Neural cell (in vitro differentiated cells): ENCODE results near the gene DDX39B.

Experiments used
- EP300 ChIP-seq: fragments of 450-650 bp; conservative IDR thresholded peaks from 2 replicates; pipeline ENCODE4 v1.6.1; 2014; ENCODE audit warnings: antibody characterized with exemption, mild to moderate bottlenecking, moderate library complexity; ENCODE audit not compliant: poor library complexity, severe bottlenecking
- POLR2AphosphoS5 ChIP-seq: IDR thresholded peaks from 2 replicates; pipeline ENCODE4 v1.6.1; 2012
- RAD21 ChIP-seq: fragments of 450-650 bp; conservative IDR thresholded peaks from 2 replicates; pipeline ENCODE4 v1.6.1; 2014; ENCODE audit warnings: antibody characterized with exemption, mild to moderate bottlenecking, moderate library complexity
- TF ChIP-seq, protein P1 (sequence below): IDR thresholded peaks from 2 replicates; pipeline ENCODE4 v1.6.1; 2012; ENCODE audit warnings: borderline replicate concordance
- TF ChIP-seq, protein P2 (sequence below): fragments of 450-650 bp; IDR thresholded peaks from 2 replicates; pipeline ENCODE4 v1.5.1; 2014; ENCODE audit warnings: antibody characterized with exemption, mild to moderate bottlenecking, moderate library complexity; ENCODE audit not compliant: poor library complexity, severe bottlenecking

DNA sequence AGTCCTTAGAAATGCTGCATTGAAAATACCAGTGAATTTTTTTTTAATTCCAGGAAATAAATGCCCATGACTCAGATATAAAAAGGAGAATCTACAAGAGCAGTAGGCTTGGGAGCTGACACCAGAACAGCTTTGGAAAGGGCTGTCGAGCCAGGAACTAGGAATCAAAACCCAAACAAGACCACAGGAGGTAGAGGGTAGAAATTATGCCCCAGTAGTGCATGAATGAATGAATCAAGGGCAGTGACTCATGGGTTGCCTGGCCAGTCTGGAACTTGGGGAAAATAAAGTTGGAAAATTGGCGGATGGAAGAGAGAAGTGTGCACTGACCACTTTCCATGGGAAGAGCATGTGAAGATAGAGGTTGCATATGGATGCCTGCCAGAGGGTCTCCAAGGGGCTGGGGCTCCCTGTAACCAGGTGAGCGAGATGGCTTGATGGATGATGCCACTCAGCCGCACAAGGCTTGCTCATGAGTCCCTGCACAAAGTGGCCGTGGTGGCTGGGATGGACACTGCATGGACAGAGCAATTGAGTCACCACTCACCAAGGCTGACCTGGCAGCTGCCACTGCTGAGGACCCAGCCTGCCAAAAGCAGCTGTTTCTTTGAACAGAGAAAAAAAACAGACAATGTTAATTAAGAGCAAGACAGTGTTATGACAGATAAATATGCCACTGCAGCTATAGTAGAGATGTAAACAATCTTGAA is 28.2 kb downstream of the DDX39B start:
- TF ChIP-seq, protein P1, sequence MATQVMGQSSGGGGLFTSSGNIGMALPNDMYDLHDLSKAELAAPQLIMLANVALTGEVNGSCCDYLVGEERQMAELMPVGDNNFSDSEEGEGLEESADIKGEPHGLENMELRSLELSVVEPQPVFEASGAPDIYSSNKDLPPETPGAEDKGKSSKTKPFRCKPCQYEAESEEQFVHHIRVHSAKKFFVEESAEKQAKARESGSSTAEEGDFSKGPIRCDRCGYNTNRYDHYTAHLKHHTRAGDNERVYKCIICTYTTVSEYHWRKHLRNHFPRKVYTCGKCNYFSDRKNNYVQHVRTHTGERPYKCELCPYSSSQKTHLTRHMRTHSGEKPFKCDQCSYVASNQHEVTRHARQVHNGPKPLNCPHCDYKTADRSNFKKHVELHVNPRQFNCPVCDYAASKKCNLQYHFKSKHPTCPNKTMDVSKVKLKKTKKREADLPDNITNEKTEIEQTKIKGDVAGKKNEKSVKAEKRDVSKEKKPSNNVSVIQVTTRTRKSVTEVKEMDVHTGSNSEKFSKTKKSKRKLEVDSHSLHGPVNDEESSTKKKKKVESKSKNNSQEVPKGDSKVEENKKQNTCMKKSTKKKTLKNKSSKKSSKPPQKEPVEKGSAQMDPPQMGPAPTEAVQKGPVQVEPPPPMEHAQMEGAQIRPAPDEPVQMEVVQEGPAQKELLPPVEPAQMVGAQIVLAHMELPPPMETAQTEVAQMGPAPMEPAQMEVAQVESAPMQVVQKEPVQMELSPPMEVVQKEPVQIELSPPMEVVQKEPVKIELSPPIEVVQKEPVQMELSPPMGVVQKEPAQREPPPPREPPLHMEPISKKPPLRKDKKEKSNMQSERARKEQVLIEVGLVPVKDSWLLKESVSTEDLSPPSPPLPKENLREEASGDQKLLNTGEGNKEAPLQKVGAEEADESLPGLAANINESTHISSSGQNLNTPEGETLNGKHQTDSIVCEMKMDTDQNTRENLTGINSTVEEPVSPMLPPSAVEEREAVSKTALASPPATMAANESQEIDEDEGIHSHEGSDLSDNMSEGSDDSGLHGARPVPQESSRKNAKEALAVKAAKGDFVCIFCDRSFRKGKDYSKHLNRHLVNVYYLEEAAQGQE, result no peak
- TF ChIP-seq, protein P2, sequence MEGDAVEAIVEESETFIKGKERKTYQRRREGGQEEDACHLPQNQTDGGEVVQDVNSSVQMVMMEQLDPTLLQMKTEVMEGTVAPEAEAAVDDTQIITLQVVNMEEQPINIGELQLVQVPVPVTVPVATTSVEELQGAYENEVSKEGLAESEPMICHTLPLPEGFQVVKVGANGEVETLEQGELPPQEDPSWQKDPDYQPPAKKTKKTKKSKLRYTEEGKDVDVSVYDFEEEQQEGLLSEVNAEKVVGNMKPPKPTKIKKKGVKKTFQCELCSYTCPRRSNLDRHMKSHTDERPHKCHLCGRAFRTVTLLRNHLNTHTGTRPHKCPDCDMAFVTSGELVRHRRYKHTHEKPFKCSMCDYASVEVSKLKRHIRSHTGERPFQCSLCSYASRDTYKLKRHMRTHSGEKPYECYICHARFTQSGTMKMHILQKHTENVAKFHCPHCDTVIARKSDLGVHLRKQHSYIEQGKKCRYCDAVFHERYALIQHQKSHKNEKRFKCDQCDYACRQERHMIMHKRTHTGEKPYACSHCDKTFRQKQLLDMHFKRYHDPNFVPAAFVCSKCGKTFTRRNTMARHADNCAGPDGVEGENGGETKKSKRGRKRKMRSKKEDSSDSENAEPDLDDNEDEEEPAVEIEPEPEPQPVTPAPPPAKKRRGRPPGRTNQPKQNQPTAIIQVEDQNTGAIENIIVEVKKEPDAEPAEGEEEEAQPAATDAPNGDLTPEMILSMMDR, result no peak
- TF ChIP-seq EP300, result no peak
- no peak for TF ChIP-seq POLR2AphosphoS5
- no peak for TF ChIP-seq RAD21
